ENCODE measurements around the gene AP1S1. TPM values are rescaled to one million over a fixed set of nuclear protein-coding genes. Genes with fewer than 3 reads are reported as not detected.

AP1S1 gene
- total RNA-seq, 1 donor from 2014 or later: 181 TPM

DNA sequence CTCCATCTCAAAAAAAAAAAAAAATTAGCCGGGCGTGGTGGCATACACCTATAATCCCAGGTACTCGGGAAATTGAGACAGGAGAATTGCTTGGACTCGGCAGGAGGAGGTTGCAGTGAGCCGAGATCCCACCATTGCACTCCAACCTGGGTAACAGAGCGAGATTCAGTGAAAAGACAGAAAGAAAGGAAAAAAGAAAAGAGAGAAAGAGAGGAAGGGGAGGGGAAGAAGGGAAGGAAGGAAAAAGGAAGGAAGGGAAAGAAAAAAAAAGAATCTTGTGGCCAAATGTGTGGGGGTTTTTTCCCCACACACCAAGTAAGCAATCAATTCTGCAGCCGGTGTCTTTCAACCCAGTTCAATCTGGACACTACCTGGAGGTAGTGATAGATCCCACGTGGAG, 34.8 kb downstream of the AP1S1 start:
- no peak for DNase-seq (ENCODE audit: low read depth)
- H3K4me3 ChIP-seq (ENCODE audit: insufficient read depth, low read depth, low read length): no peak overlapping the region
- FAIRE-seq: no peak
- H3K4me1 ChIP-seq (ENCODE audit: insufficient read depth, low read length): no peaks in the 10 kb centered on the region
- no peak overlapping the region for H3K4me3 Mint-ChIP-seq (ENCODE audit: unreplicated experiment)
- no peak overlapping the region for H3K4me2 ChIP-seq (ENCODE audit: low read length)
- TF ChIP-seq EZH2 (IDR thresholded peaks at IDR 0.05; ENCODE audit: insufficient read depth, low read length): no peak
- TF ChIP-seq, protein P1, sequence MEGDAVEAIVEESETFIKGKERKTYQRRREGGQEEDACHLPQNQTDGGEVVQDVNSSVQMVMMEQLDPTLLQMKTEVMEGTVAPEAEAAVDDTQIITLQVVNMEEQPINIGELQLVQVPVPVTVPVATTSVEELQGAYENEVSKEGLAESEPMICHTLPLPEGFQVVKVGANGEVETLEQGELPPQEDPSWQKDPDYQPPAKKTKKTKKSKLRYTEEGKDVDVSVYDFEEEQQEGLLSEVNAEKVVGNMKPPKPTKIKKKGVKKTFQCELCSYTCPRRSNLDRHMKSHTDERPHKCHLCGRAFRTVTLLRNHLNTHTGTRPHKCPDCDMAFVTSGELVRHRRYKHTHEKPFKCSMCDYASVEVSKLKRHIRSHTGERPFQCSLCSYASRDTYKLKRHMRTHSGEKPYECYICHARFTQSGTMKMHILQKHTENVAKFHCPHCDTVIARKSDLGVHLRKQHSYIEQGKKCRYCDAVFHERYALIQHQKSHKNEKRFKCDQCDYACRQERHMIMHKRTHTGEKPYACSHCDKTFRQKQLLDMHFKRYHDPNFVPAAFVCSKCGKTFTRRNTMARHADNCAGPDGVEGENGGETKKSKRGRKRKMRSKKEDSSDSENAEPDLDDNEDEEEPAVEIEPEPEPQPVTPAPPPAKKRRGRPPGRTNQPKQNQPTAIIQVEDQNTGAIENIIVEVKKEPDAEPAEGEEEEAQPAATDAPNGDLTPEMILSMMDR (IDR thresholded peaks at IDR 0.05; ENCODE audit: insufficient read depth, low read depth, low read length): no peak
- no peaks in the 10 kb centered on the region for H4K20me1 ChIP-seq (ENCODE audit: insufficient read depth, low read length)
- H3K9me3 Mint-ChIP-seq (ENCODE audit: unreplicated experiment): no peaks in the 10 kb centered on the region
- H3K36me3 Mint-ChIP-seq (ENCODE audit: low read depth, unreplicated experiment): no peaks in the 10 kb centered on the region
- H3K9me3 ChIP-seq (ENCODE audit: insufficient read depth, low read depth, low read length): no peaks in the 10 kb centered on the region
- no peak overlapping the region for H2AFZ ChIP-seq (ENCODE audit: low read depth, low read length)
- H3K27me3 ChIP-seq (ENCODE audit: insufficient read depth, low read length): peaks cover 2% of the 10 kb centered on the region
- H3K27me3 Mint-ChIP-seq (ENCODE audit: low read depth, unreplicated experiment): no peaks in the 10 kb centered on the region
- H3K27ac Mint-ChIP-seq (ENCODE audit: unreplicated experiment): no peak overlapping the region
- H3K9ac ChIP-seq (ENCODE audit: low read length): no peak overlapping the region
- no peaks in the 10 kb centered on the region for H3K36me3 ChIP-seq (ENCODE audit: insufficient read depth, low read length)
- no peak overlapping the region for H3K27ac ChIP-seq (ENCODE audit: low read depth, low read length)
- H3K79me2 ChIP-seq (ENCODE audit: insufficient read depth, low read length): no peaks in the 10 kb centered on the region
- H3K4me1 Mint-ChIP-seq (ENCODE audit: low read depth, unreplicated experiment): peaks cover 8% of the 10 kb centered on the region

DNA sequence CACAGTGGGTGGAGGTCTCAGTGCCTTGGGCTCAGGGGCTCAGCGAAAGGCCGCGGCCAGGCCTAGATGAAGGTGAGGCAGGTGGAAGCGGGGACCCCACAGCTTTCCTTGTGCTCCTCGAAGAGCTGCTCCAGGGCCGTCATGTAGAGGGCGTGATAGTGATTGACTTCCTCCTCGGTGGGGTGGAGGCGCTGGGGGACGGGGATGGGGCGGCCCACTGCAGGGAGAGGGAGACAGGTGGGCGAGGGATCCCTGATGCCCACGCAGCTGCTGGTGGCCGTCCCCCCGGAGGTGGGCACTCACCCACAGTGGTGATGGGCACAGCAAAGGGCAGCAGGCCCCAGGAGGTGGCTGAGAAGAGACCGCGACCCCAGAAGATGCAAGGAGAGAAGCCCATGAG, 41.6 kb downstream of the AP1S1 start:
- Histone ChIP-seq H2AFZ (ENCODE audit: low read depth, low read length) (no peak overlapping the region), H3K4me1 (ENCODE audit: insufficient read depth, low read length) (no peaks in the 10 kb centered on the region), H3K27me3 (ENCODE audit: insufficient read depth, low read length) (peaks cover 9% of the 10 kb centered on the region), H3K79me2 (ENCODE audit: insufficient read depth, low read length) (no peaks in the 10 kb centered on the region), H3K4me3 (ENCODE audit: insufficient read depth, low read depth, low read length) (no peak overlapping the region), H3K9me3 (ENCODE audit: insufficient read depth, low read depth, low read length) (no peaks in the 10 kb centered on the region), H4K20me1 (ENCODE audit: insufficient read depth, low read length) (no peaks in the 10 kb centered on the region), H3K27ac (ENCODE audit: low read depth, low read length) (no peak overlapping the region), H3K4me2 (ENCODE audit: low read length) (no peak overlapping the region), H3K36me3 (ENCODE audit: insufficient read depth, low read length) (no peaks in the 10 kb centered on the region), H3K9ac (ENCODE audit: low read length) (no peak overlapping the region)
- no peak overlapping the region for H3K4me3 Mint-ChIP-seq (ENCODE audit: unreplicated experiment)
- H3K27ac Mint-ChIP-seq (ENCODE audit: unreplicated experiment): no peak overlapping the region
- H3K36me3 Mint-ChIP-seq (ENCODE audit: low read depth, unreplicated experiment): no peaks in the 10 kb centered on the region
- H3K9me3 Mint-ChIP-seq (ENCODE audit: unreplicated experiment): no peaks in the 10 kb centered on the region
- DNase-seq (ENCODE audit: low read depth) (no peak), FAIRE-seq (no peak)
- TF ChIP-seq EZH2 (IDR thresholded peaks at IDR 0.05; ENCODE audit: insufficient read depth, low read length): no peak
- TF ChIP-seq, protein P1 (IDR thresholded peaks at IDR 0.05; ENCODE audit: insufficient read depth, low read depth, low read length): no peak
- H3K27me3 Mint-ChIP-seq (ENCODE audit: low read depth, unreplicated experiment): peaks cover 11% of the 10 kb centered on the region
- no peaks in the 10 kb centered on the region for H3K4me1 Mint-ChIP-seq (ENCODE audit: low read depth, unreplicated experiment)

DNA sequence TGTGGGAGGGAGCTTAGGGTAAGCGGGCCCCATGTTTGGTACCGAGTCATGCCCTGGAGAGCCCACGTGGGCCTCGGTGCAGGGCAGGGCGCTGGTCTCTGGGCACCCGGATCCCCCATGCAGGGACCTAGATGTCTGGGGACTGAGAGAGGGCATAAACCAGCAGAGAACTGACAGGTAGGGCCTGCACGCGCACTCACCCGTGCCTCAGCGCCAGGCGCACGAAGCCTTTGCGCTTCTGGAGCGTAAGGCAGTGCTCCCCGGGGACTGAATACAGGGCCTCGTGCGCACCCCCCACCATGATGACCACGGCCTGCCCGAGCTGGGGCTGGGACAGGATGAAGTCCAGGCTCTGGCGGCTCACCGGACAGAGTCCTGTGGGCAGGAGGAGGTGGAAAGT, 43.7 kb downstream of the AP1S1 start:
- Histone ChIP-seq H3K4me2 (ENCODE audit: low read length) (no peak overlapping the region), H3K9me3 (ENCODE audit: insufficient read depth, low read depth, low read length) (no peaks in the 10 kb centered on the region), H3K9ac (ENCODE audit: low read length) (no peak overlapping the region), H4K20me1 (ENCODE audit: insufficient read depth, low read length) (peaks cover 3% of the 10 kb centered on the region), H3K79me2 (ENCODE audit: insufficient read depth, low read length) (no peaks in the 10 kb centered on the region), H3K27me3 (ENCODE audit: insufficient read depth, low read length) (peaks cover 25% of the 10 kb centered on the region), H3K36me3 (ENCODE audit: insufficient read depth, low read length) (no peaks in the 10 kb centered on the region), H3K4me1 (ENCODE audit: insufficient read depth, low read length) (peaks cover 2% of the 10 kb centered on the region), H2AFZ (ENCODE audit: low read depth, low read length) (no peak overlapping the region), H3K4me3 (ENCODE audit: insufficient read depth, low read depth, low read length) (no peak overlapping the region), H3K27ac (ENCODE audit: low read depth, low read length) (no peak overlapping the region)
- FAIRE-seq (no peak), DNase-seq (ENCODE audit: low read depth) (no peak)
- no peaks in the 10 kb centered on the region for H3K4me1 Mint-ChIP-seq (ENCODE audit: low read depth, unreplicated experiment)
- no peak overlapping the region for H3K27ac Mint-ChIP-seq (ENCODE audit: unreplicated experiment)
- TF ChIP-seq EZH2 (IDR thresholded peaks at IDR 0.05; ENCODE audit: insufficient read depth, low read length): no peak
- TF ChIP-seq, protein P1 (IDR thresholded peaks at IDR 0.05; ENCODE audit: insufficient read depth, low read depth, low read length): no peak
- H3K36me3 Mint-ChIP-seq (ENCODE audit: low read depth, unreplicated experiment): no peaks in the 10 kb centered on the region
- no peaks in the 10 kb centered on the region for H3K9me3 Mint-ChIP-seq (ENCODE audit: unreplicated experiment)
- H3K4me3 Mint-ChIP-seq (ENCODE audit: unreplicated experiment): no peak overlapping the region
- H3K27me3 Mint-ChIP-seq (ENCODE audit: low read depth, unreplicated experiment): peaks cover 24% of the 10 kb centered on the region
